Measurements from ENCODE around the gene PKIB.

The PKIB gene

DNA sequence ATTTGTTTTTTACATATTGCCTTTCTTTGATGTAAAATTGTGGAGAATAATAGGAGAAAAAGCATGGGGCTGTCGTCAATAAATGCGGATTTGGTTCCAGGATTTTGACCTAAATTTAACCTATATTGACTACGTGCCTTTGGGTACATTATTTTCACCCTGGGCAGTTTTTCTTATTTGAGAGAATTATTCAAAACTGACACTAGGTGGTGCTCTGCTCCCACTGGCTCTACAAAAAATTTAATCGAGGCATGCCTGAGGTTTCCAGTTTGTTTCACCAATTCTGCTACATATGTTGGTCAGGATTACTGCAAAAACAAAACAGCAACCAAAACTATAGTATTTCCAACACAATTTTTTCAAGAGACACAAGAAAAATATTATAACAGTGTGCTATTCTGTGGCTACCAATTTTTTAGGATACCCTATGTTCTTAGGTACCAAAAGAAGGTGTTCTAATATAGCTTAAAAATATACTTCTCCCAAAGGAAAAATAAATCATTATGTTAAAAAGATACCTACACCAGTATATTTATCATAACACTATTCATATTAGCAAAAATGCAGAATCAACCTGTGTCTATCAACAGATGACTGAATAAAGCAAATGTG, 120.7 kb downstream of the PKIB start:
- TF ChIP-seq, protein P1, sequence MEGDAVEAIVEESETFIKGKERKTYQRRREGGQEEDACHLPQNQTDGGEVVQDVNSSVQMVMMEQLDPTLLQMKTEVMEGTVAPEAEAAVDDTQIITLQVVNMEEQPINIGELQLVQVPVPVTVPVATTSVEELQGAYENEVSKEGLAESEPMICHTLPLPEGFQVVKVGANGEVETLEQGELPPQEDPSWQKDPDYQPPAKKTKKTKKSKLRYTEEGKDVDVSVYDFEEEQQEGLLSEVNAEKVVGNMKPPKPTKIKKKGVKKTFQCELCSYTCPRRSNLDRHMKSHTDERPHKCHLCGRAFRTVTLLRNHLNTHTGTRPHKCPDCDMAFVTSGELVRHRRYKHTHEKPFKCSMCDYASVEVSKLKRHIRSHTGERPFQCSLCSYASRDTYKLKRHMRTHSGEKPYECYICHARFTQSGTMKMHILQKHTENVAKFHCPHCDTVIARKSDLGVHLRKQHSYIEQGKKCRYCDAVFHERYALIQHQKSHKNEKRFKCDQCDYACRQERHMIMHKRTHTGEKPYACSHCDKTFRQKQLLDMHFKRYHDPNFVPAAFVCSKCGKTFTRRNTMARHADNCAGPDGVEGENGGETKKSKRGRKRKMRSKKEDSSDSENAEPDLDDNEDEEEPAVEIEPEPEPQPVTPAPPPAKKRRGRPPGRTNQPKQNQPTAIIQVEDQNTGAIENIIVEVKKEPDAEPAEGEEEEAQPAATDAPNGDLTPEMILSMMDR (IDR thresholded peaks at IDR 0.05; ENCODE audit: low read length, missing control alignments), result peak; percentile 72

DNA sequence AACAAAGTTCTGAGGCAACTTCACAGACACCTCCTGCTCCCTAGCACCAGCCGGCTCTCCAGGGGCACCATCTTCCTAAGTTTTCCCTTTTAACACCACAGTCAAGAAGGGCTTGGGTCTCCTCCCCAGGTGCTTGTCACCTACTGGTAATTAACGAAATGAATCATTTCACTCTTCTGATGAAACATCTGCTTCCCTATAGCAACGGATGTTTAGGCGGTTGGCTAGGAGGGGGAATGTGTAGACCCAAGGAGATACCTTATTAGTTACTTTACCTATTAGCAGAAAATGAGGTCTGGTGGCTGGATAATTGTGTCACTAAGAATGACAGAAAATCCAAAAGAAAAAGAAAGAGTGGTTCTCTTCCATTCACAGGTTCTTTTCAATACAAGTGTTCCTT, 123.1 kb downstream of the PKIB start:
- no peak overlapping the region for H3K4me3 ChIP-seq (replicated peaks; ENCODE audit: low read depth, low read length)
- DNase-seq (ENCODE audit: low read depth), result no peak
- TF ChIP-seq, protein P1 (IDR thresholded peaks at IDR 0.05; ENCODE audit: low read length, missing control alignments), result no peak

More for the DNA sequence above, 120.7 kb downstream of the PKIB start:
- no peak overlapping the region for H3K4me3 ChIP-seq (replicated peaks; ENCODE audit: low read depth, low read length)
- peak; percentile 65 for DNase-seq (ENCODE audit: low read depth)

DNA sequence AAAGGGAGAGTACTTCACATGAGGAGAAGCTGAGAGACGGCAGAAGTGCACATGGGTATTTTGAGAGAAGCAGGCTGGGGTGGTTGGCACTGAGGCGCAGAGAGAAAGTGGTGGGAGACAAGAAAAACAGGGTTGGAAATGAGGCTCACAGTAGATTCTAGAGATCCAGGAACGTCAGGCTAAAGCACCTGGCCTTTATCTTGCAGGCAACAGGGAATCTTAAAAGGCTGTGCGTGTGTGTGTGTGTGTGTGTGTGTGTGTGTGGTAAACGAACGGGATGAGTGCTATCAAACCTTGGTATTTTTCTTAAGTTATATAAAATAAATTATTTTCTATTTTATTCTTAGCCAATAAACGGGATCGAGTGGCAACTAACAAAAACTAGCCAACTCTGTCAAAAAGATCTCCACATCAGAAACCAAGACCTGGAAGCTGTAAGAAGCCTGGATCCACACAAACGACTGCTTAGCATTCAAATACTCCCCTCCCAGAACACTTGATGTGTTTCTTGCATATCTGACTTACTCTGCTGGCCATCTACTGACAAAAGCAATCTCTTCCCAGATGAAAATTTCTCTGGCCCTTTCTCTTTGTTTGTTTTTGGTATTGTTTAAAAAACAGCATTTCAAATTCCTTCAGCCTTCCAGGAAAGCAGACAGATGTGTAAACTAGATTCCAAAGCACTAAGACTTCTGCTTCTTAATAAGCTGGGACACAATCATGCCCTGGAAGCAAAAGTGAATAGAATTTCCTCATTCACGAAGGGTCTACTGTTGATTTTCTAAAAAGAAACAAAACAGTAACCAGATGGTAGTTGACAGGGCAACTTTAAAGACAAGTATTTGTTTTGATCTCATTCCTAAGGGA, 124.6 kb downstream of the PKIB start:
- no peak overlapping the region for H3K4me3 ChIP-seq (replicated peaks; ENCODE audit: low read depth, low read length)
- TF ChIP-seq, protein P1 (IDR thresholded peaks at IDR 0.05; ENCODE audit: low read length, missing control alignments), result no peak
- no peak for DNase-seq (ENCODE audit: low read depth)

DNA sequence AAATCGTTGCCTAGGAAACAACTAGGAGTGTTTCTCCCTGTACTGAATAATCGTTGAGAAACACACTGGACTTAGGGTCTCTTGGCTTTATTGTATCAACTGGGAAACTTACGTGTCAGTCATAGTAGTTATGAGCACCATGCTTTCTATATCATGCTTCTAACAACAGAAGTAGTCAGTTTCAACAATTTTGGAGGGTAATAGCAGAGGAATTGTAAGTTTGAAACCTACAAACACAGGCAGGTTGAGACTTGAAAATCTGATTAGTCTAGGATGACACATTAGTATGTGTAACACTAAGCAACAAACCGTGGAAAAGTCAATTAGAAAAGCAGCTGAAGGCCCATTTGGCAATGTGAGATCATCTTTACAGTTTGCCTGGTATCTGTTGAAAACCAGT, 125.4 kb downstream of the PKIB start:
- DNase-seq (ENCODE audit: low read depth), result no peak
- H3K4me3 ChIP-seq (replicated peaks; ENCODE audit: low read depth, low read length), result no peak overlapping the region
- TF ChIP-seq, protein P1 (IDR thresholded peaks at IDR 0.05; ENCODE audit: low read length, missing control alignments), result no peak

DNA sequence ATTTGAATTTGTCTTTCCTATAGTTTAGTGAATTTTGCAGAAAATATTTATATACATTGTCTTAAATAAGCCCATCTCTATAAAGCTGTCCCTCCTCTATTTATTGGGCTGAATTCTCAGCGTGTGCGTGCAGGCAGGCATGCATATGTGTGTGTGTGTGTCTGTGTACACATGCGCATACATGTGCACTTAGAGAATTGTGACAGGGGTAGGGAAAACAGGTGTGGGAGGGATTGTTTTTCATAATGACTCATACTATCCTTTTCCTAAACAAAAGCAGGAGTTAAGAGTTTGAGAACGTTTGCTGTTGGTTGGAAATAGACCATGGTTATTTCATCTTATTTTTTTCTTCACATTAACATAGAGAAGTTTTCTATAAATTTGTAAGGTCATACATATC, 126.0 kb downstream of the PKIB start:
- no peak overlapping the region for H3K4me3 ChIP-seq (replicated peaks; ENCODE audit: low read depth, low read length)
- no peak for DNase-seq (ENCODE audit: low read depth)
- TF ChIP-seq, protein P1 (IDR thresholded peaks at IDR 0.05; ENCODE audit: low read length, missing control alignments), result no peak

DNA sequence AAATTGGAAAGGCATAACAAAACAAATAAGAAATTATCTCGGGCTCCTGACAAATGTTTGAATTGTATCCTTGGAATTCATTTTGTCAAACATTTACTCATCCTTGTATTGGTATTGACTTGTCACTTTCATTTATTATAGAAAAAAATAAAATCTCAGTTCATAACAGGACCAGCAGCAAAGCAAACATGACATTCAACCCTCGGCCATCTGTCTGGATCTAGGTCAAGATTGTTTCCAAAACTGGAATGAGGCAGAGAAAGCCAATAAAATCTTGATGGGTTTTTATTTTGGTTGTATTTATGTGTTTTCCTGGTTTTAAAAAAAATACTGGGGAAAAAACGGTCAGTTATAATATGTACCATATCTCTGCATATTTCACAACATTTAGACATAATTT, 126.4 kb downstream of the PKIB start:
- H3K4me3 ChIP-seq (replicated peaks; ENCODE audit: low read depth, low read length), result no peak overlapping the region
- TF ChIP-seq, protein P1 (IDR thresholded peaks at IDR 0.05; ENCODE audit: low read length, missing control alignments), result no peak
- DNase-seq (ENCODE audit: low read depth), result no peak
